ENCODE data around the gene QPCT.

- no peak for TF ChIP-seq POLR2A (IDR thresholded peaks at IDR 0.05)
- TF ChIP-seq CTCF (IDR thresholded peaks at IDR 0.05) = no peak
These were observed 11.9 kb downstream of the QPCT start for GRCh38 chr2:37356299-37356698.
